C4-2B (cell line): ENCODE data around the gene RPL32.

Experiments used
- H3K27ac ChIP-seq: fragments of 450-650 bp; 2 replicates; pipeline ENCODE4 v1.5.1; 2017
- CTCF ChIP-seq: fragments of 450-650 bp; conservative IDR thresholded peaks from 2 replicates; pipeline ENCODE4 v1.5.1; 2017; ENCODE audit warnings: mild to moderate bottlenecking
- ZFX ChIP-seq: fragments of 450-650 bp; IDR thresholded peaks from 2 replicates; pipeline ENCODE4 v1.6.1; 2017

Gene RPL32

GRCh38 chr3:12829886-12830784 is 11.2 kb downstream of the RPL32 start:
- no peak overlapping the region for H3K27ac ChIP-seq
- no peak; the same call in 1 of the 2 replicates for TF ChIP-seq CTCF
- no peak for TF ChIP-seq ZFX

GRCh38 chr3:12829404-12829803 is 12.0 kb downstream of the RPL32 start:
- H3K27ac ChIP-seq: no peak overlapping the region
- TF ChIP-seq ZFX: no peak
- TF ChIP-seq CTCF: no peak

- TF ChIP-seq CTCF: no peak
- no peak for TF ChIP-seq ZFX
- no peak overlapping the region for H3K27ac ChIP-seq
Observed at GRCh38 chr3:12828751-12829150, 12.6 kb downstream of the RPL32 start.

- TF ChIP-seq CTCF (no peak), ZFX (no peak)
- no peak overlapping the region for H3K27ac ChIP-seq
Observed at GRCh38 chr3:12825156-12825555, 16.2 kb downstream of the RPL32 start.

- TF ChIP-seq CTCF: no peak
- no peak for TF ChIP-seq ZFX
- H3K27ac ChIP-seq: no peak overlapping the region
Observed at GRCh38 chr3:12824299-12824698, 17.1 kb downstream of the RPL32 start.

- H3K27ac ChIP-seq: no peak overlapping the region
- TF ChIP-seq CTCF (peak; percentile 70), ZFX (no peak)
Observed at GRCh38 chr3:12822725-12823373, 18.5 kb downstream of the RPL32 start.

GRCh38 chr3:12818773-12819172 is 22.6 kb downstream of the RPL32 start:
- no peak for TF ChIP-seq ZFX
- no peak for TF ChIP-seq CTCF
- H3K27ac ChIP-seq: no peak overlapping the region
